Activated naive CD8-positive, alpha-beta T cell treated with anti-CD3 and anti-CD28 coated beads, Interleukin-2, amount 50 U/mL, for 16 hours (primary cell): ENCODE data around the gene LDLRAD4.
A peak's percentile ranks its signal among the peaks of the same experiment; 100 is the strongest.

Source experiments
- DNase-seq: peaks from one replicate; pipeline ENCODE4 v3.0.0-alpha.2; 2020; ENCODE audit warnings: low read depth, low spot score

LDLRAD4 gene

GRCh38 chr18:13550418-13551304 is 332.1 kb downstream of the LDLRAD4 start:
- DNase-seq, result no peak

GRCh38 chr18:13551305-13551603 is 332.7 kb downstream of the LDLRAD4 start:
- no peak for DNase-seq

- no peak for DNase-seq
These were observed 333.5 kb downstream of the LDLRAD4 start for GRCh38 chr18:13551841-13552733.

- DNase-seq, result no peak
These were observed 334.9 kb downstream of the LDLRAD4 start for GRCh38 chr18:13553449-13553848.

GRCh38 chr18:13555192-13555591 is 336.6 kb downstream of the LDLRAD4 start:
- DNase-seq, result no peak

GRCh38 chr18:13555865-13556264 is 337.3 kb downstream of the LDLRAD4 start:
- DNase-seq, result no peak

GRCh38 chr18:13556502-13556901 is 337.9 kb downstream of the LDLRAD4 start:
- no peak for DNase-seq

- DNase-seq, result no peak
These were observed 339.6 kb downstream of the LDLRAD4 start for GRCh38 chr18:13558124-13558523.

- no peak for DNase-seq
These were observed 340.2 kb downstream of the LDLRAD4 start for GRCh38 chr18:13558790-13559189.

GRCh38 chr18:13559754-13560153 is 341.2 kb downstream of the LDLRAD4 start:
- no peak for DNase-seq

GRCh38 chr18:13560306-13560705 is 341.7 kb downstream of the LDLRAD4 start:
- DNase-seq, result no peak

GRCh38 chr18:13562494-13563029 is 344.0 kb downstream of the LDLRAD4 start:
- peak; percentile 72 for DNase-seq

- no peak for DNase-seq
These were observed 344.8 kb downstream of the LDLRAD4 start for GRCh38 chr18:13563390-13563805.

GRCh38 chr18:13564579-13564978 is 346.0 kb downstream of the LDLRAD4 start:
- no peak for DNase-seq

- DNase-seq, result no peak
These were observed 346.7 kb downstream of the LDLRAD4 start for GRCh38 chr18:13565228-13565627.

- DNase-seq, result no peak
These were observed 348.6 kb downstream of the LDLRAD4 start for GRCh38 chr18:13566941-13567746.

GRCh38 chr18:13568443-13569392 is 350.2 kb downstream of the LDLRAD4 start:
- no peak for DNase-seq

GRCh38 chr18:13570216-13570615 is 351.7 kb downstream of the LDLRAD4 start:
- DNase-seq, result no peak

GRCh38 chr18:13570856-13571495 is 352.4 kb downstream of the LDLRAD4 start:
- no peak for DNase-seq

- no peak for DNase-seq
These were observed 353.6 kb downstream of the LDLRAD4 start for GRCh38 chr18:13572148-13572547.
